Embryonic facial prominence (tissue), 1 donor: ENCODE results near the gene AFAP1L2.
"Not testable (repeated sequence)": the region's sequence is repeated elsewhere in the genome, so short reads cannot be mapped to it uniquely, and the experiment has no call there.

Experiments
- DNase-seq: peaks from one replicate; pipeline ENCODE4 v3.0.0-alpha.2; 2016; ENCODE audit errors: extremely low spot score

AFAP1L2 gene

DNA sequence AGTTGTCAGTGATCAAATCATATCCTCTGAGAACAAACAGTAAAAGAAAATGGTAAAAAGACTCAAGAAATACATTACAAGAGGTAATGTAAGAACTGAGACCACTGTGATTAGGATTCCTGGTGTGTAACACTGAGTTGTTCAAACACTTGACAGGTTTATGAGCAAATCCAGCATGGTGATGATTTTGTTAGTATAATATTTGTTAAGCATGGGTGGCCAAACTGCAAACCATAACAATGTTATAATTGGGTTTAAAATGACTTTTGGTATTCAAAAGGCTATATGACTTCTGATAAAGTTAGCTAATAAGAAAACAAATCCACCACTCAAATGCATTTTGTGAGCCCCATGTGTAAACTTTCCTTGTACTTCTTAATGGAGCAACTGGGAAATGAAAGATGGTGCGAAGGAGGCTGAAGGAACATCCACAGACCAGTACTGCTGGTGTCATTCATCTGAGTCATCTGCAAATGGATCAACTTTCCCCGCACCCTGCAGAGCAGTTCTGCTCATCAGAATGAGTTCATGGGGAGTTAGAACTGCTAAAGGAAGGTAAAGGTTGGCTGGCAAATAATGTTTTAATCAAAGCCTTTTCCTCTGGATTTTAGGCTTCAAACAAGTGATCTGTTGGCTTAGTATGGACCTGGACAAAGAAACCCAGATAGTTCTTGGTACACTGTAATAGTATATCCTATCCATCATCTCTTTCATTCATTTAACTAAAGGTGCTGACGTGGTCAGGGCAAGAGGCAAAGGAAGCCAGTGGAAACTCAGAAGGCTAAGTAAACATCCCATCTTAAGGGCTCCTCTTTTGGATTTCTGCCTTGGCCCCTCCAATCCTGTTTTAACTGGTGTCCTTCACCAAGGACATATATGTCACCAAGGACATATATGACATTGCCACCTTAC lies 45.0 kb downstream of the AFAP1L2 start:
- DNase-seq: no peak

DNA sequence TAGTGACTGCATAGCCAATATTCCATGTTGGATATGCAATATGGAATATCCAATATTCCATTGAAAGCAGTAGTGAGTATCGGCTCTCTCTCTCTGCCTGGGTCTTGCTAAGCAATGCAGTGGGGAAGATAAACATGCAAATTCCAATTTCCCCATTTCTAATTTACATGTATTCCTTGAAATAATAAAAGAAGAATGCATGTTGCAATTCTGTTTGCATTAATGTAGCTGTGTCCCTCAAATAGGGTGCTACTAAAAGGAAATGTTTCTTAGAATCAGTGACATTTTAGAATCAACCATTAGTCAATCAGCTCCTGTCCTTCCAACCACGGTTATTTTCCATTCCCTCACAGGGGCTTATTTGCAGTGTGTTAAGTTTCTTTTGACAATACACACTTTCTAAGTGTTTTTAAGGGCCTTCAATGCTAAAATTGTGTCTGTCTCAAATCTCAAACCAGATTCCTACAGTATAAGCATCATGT lies 46.7 kb downstream of the AFAP1L2 start:
- DNase-seq: no peak

DNA sequence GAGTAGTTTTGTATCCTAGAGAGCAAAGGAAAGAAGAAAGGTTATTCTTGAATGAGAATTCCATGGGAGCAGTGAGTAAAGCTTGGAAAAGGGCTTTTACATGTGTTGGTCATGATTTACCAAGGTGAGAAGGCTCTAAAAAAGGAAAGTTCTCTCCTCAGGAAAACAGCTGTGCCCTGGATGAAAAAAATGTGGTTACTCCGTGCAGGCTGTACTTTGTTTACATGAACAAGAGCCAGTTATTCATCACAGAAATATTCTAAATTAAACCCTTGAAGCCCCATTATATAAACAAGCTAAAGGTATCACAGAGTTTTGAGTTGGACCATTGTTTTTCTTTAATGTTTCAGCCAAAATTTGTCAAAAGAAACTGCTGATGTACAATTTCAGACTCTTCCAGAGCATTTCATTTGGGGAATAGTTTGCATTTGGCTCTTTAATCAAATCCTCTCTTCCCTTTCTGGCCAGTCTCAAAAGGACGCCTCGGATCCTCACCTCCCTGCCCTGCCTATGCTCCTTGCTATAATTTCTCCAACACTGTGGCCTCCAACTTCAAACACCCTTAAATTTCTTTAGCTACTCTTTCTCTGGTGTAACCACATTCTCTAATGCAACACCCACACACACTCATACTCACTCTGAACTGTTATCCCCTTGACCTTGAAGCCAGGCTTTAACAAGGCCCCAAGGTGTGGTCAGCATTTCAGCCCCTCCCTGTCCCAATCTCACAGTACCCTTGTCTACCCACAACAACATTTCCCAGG lies 47.4 kb downstream of the AFAP1L2 start:
- no peak for DNase-seq

- DNase-seq: no peak
Observed at GRCh38 chr10:114356126-114356525, 48.2 kb downstream of the AFAP1L2 start.

DNA sequence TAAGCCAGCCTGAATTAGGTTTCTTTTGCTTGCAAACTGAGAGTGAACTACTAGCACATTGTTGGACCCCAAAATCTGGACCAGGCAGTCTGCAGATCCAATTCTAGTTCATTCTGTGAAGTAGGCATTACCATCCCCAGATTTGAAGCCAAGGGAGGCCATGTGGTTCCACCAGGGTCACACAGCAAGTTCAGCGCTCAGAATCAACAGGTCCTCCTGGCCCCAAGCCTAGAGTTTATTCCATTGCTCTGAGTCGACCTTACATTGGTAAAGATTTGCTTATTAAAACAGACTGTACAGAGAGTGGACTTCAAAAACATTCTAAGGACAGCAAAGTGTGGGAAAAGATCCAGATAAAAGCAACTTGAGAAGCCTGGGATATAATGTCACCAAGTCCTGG lies 50.9 kb downstream of the AFAP1L2 start:
- DNase-seq: no peak

GRCh38 chr10:114352653-114353298 lies 51.5 kb downstream of the AFAP1L2 start:
- no peak for DNase-seq

GRCh38 chr10:114350751-114351150 lies 53.6 kb downstream of the AFAP1L2 start:
- no peak for DNase-seq

DNA sequence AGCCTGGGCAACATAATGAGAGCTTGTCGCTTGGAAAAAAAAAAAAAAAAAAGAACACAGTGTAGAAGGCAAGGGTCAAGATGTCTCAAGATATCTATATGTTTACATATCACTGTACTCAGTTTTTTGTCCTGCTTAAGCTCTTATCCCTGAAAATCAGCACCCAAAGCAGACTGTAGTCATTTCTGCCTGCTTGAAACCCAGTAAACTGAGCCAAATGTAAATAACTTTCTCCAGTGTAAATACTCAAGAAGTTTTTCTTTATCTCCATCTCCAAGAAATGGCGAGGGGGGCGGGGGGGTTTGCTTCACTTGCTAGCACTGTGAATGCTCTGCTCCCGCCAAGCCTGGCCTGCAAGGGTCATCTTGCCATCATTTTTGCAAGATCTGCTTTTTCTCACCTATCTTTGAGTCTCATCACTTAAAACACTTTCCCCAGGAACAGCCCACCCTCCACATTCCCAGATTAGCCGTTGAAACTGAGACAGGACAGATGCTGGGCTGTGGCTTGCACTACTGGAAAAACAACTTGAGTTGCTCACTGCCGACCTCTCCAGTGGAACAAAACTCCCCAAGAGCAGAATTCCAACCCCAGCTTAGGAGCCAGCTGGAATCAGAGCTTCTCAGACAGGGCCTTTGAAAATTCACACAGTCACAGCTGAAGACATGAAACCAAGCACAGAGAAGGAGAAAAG lies 54.6 kb downstream of the AFAP1L2 start:
- no peak for DNase-seq

DNA sequence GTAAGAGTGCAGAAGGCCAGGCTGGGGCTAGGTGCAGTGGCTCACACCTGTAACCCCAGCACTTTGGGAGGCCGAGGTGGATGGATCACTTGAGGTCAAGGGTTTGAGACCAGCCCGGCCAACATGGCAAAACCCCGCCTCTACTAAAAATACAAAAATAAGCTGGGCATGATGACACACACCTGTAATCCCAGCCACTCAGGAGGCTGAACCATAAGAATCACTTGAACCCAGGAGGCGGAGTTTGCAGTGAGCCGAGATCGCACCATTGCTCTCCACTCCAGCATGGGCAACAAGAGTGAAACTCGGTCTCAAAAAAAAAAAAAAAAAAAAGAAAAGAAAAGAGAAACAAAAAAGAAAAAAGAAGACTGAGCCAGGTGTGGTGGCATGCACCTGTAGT lies 55.2 kb downstream of the AFAP1L2 start:
- DNase-seq: not testable (repeated sequence)

DNA sequence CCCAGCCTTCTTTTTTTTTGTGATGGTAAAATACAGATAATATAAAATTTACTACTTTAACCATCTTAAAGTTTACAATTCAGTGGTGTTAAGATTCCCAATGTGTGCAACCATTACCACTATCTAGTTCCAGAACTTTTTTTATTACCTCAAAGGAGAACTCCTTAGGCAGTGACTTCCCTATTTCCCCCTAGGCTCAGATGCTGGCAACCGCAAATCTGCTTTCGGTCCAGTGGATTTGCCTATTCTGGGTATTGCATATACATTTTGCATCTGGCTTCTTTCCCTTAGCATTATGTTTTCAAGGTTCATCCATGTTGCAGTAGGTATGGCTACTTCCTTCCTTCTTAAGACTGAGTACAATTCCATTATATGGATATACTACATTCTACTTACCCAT lies 56.5 kb downstream of the AFAP1L2 start:
- DNase-seq: no peak

DNA sequence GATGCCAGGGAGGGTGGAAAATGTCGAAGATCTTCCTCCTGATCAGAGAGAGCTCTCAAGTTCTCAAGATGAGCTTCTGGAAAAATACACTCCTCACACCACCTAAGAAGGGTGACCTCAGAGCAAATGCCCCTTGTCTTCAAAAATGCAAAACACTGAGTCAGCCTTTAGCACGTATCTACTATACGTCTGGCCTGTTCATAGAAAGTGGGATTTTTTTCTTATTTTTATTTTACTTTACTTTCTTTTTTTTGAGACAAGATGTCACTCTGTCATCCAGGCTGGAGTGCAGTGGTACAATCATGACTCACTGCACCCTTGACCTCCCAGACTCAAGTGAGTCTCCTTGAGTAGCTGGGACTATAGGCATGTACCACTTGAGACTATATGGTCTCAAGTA lies 57.1 kb downstream of the AFAP1L2 start:
- DNase-seq: no peak

GRCh38 chr10:114346176-114347031 lies 57.9 kb downstream of the AFAP1L2 start:
- no peak for DNase-seq

DNA sequence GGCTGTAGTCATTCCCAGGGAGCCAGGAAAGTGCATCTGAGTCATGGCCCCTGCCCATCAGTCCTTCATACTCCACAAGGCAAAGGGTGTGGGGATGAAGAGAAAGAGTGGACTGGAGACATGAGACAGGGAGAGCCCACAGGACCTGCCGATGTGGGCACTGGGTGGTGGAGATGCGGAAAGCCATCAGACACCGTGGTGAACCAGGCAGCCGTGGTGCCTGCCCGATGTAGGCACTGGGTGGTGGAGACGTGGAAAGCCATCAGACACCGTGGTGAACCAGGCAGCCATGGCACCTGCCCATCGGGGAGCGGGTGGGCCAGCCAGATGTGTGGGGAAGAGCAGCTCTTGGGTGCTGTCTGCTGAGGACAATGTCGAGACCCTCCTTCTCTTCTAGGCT lies 58.6 kb downstream of the AFAP1L2 start:
- DNase-seq: no peak

- DNase-seq: no peak
Observed at GRCh38 chr10:114343623-114344505, 60.4 kb downstream of the AFAP1L2 start.

- no peak for DNase-seq
Observed at GRCh38 chr10:114342976-114343375, 61.3 kb downstream of the AFAP1L2 start.

DNA sequence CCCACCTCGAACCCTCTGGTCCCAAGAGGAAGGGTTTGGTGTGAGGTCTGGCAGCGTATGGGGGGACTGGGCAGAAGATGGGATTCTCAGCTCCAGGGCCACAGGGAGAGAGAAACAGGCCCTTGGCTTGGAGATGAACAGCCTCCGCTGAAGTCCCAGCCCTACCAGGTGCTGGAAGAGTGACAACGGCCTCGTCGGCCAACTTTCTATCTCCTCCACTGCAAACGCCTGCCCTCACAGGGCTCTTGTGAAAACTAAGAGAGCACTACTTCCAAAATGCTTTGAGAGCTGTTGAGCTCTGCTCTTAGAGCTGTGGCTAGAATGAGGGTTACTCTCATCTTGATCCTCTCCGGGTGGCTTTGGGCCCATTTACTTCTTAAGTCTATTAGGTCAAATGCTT lies 63.5 kb downstream of the AFAP1L2 start:
- DNase-seq: no peak

GRCh38 chr10:114337510-114338462 lies 66.5 kb downstream of the AFAP1L2 start:
- no peak for DNase-seq

- no peak for DNase-seq
Observed at GRCh38 chr10:114336823-114337509, 67.3 kb downstream of the AFAP1L2 start.
